ENCODE results near the gene ATP6V1B1.

GRCh38 chr2:70978341-70979179 lies 42.9 kb downstream of the ATP6V1B1 start, which contains the start of gene ANKRD53:
- TF ChIP-seq CTCF (conservative IDR thresholded peaks at IDR 0.05; ENCODE audit: low read length) (no peak), EZH2phosphoT487 (IDR thresholded peaks at IDR 0.05; ENCODE audit: borderline replicate concordance) (no peak)

Data from Loucy (cell line).